ENCODE data around the gene MOSMO. TPM values are rescaled to one million over a fixed set of nuclear protein-coding genes. Genes with fewer than 3 reads are reported as not detected.
"Not testable (repeated sequence)": the region's sequence is repeated elsewhere in the genome, so short reads cannot be mapped to it uniquely, and the experiment has no call there.

Gene MOSMO
- total RNA-seq, 4 donors from 2014 or later = 8.3 to 16.4 (median 13.1) TPM

GRCh38 chr16:22123146-22123545 is 115.2 kb downstream of the MOSMO start:
- H3K4me3 ChIP-seq (ENCODE audit: low read depth, poor library complexity, severe bottlenecking) = no peak overlapping the region
- DNase-seq (ENCODE audit: low spot score in 2 of 2) = no peak
- WGBS, 2 donors = 50 to 53% methylated on average over 3 of the region's 3 CpGs
- TF ChIP-seq, protein P1, sequence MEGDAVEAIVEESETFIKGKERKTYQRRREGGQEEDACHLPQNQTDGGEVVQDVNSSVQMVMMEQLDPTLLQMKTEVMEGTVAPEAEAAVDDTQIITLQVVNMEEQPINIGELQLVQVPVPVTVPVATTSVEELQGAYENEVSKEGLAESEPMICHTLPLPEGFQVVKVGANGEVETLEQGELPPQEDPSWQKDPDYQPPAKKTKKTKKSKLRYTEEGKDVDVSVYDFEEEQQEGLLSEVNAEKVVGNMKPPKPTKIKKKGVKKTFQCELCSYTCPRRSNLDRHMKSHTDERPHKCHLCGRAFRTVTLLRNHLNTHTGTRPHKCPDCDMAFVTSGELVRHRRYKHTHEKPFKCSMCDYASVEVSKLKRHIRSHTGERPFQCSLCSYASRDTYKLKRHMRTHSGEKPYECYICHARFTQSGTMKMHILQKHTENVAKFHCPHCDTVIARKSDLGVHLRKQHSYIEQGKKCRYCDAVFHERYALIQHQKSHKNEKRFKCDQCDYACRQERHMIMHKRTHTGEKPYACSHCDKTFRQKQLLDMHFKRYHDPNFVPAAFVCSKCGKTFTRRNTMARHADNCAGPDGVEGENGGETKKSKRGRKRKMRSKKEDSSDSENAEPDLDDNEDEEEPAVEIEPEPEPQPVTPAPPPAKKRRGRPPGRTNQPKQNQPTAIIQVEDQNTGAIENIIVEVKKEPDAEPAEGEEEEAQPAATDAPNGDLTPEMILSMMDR (IDR thresholded peaks at IDR 0.05) = no peak
- no peak for TF ChIP-seq POLR2A (IDR thresholded peaks at IDR 0.05)
- intact Hi-C loops (cut with DNase I; ENCODE audit: low total_unique reads) = no loop called here

DNA sequence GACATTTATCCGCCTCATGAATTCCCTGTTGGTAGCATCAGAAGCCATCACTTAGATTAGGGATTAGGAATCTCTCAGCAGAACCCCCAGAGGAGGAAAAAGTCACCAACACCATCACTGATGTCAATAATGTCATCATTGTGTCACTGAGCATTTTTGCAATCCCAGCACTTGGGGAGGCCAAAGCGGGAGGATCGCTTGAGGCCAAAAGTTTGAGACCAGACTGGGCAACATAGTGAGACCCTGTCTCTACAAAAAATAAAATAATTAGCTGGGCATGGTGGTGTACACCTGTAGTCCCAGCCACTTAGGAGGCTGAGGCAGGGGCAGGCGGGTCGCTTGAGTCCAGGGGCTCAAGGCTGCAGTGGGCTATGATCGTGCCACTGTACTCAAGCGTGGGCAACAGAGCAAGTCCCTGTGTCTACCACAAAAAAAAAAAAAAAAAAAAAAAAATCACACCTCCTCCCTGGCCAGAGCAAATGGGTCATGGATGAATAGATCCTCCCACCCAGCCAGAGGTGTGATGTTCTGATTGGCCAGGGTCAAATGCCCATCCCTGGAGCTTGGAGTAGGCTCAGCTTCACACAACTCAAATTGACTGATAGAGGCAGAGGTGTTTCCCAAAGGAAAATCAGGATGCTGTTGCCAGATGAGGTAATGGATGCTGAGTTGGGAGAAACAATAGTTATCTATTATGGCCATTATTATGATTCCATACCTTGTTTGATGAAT is 116.0 kb downstream of the MOSMO start:
- DNase-seq (ENCODE audit: low spot score in 2 of 2) = no peak
- no peak overlapping the region for H3K4me3 ChIP-seq (ENCODE audit: low read depth, poor library complexity, severe bottlenecking)
- WGBS, 2 donors = 93 to 96% methylated on average over 7 of the region's 7 CpGs

GRCh38 chr16:22124583-22125284 is 116.8 kb downstream of the MOSMO start:
- intact Hi-C loops (cut with DNase I; ENCODE audit: low total_unique reads) = no loop called here
- TF ChIP-seq, protein P1 (IDR thresholded peaks at IDR 0.05) = no peak
- no peak for TF ChIP-seq POLR2A (IDR thresholded peaks at IDR 0.05)
- 91 to 92% methylated on average over 6 of the region's 6 CpGs for WGBS, 2 donors
- no peak for DNase-seq (ENCODE audit: low spot score in 2 of 2)
- no peak overlapping the region for H3K4me3 ChIP-seq (ENCODE audit: low read depth, poor library complexity, severe bottlenecking)

More for the DNA sequence above, 116.0 kb downstream of the MOSMO start:
- TF ChIP-seq, protein P1 (IDR thresholded peaks at IDR 0.05) = no peak
- no peak for TF ChIP-seq POLR2A (IDR thresholded peaks at IDR 0.05)
- intact Hi-C loops (cut with DNase I; ENCODE audit: low total_unique reads) = no loop called here

DNA sequence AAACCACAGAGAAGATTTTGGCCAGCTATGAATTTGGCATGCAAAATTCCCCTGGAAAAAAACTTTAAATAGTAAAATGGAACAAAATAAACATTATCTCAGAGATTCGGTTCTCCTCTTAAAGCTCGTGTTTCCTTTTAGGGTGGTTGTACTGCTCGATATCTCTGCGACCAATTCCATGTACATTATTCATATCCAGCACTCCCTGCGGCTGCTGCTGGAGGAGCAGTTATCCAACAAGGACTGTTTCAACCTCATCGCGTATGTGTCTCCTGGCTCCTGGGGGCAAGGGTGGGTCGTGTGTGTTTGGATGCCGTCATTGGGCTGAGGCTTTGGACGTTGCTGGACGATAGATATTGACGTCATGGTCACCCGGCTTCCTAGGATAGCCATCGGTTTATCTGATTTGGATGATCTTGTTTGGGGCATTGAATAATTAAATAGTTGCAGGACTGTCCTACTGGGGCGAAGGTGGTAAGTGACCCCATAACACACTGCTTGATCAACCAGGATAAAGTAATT is 118.2 kb downstream of the MOSMO start:
- no peak for TF ChIP-seq POLR2A (IDR thresholded peaks at IDR 0.05)
- TF ChIP-seq, protein P1 (IDR thresholded peaks at IDR 0.05) = no peak
- DNase-seq (ENCODE audit: low spot score in 2 of 2) = no peak
- H3K4me3 ChIP-seq (ENCODE audit: low read depth, poor library complexity, severe bottlenecking) = no peak overlapping the region
- WGBS, 2 donors = 89% methylated on average over 15 of the region's 15 CpGs
- intact Hi-C loops (cut with DNase I; ENCODE audit: low total_unique reads) = no loop called here

DNA sequence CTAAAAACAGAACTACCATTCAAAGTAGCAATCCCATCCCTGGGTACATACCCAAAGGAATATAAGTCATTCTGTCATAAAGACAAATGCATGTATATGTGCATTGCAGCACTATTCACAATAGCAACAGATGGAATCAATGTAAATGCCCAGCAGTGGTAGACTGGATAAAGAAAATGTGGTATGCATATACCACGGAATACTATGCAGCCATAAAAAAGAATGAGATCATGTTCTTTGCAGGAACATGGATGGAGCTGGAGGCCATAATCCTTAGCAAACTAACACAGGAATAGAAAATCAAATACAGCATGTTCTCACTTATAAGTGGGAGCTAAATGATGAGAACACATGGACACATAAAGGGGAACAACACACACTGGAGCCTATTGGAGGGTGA is 120.6 kb downstream of the MOSMO start:
- 83 to 96% methylated on average over 1 of the region's 1 CpG for WGBS, 2 donors
- H3K4me3 ChIP-seq (ENCODE audit: low read depth, poor library complexity, severe bottlenecking); DNase-seq (ENCODE audit: low spot score in 2 of 2); intact Hi-C loops (cut with DNase I; ENCODE audit: low total_unique reads): not testable (repeated sequence)

- TF ChIP-seq POLR2A (IDR thresholded peaks at IDR 0.05) = no peak
- TF ChIP-seq, protein P1 (IDR thresholded peaks at IDR 0.05) = no peak
- intact Hi-C loops (cut with DNase I; ENCODE audit: low total_unique reads) = no loop called here
- H3K4me3 ChIP-seq (ENCODE audit: low read depth, poor library complexity, severe bottlenecking) = no peak overlapping the region
- no peak for DNase-seq (ENCODE audit: low spot score in 2 of 2)
Observed at GRCh38 chr16:22130528-22130927, 122.6 kb downstream of the MOSMO start.

Measured in lower leg skin (tissue), 4 donors.